Gastrocnemius medialis (tissue), 4 donors: Measurements from ENCODE around the gene KLHL14.

Experiments
- CTCF ChIP-seq, 5 experiments: fragments of 450-650 bp in 3 of 5; fragments of 200-600 bp in 2 of 5; sonication (generic) in 2 of 5; IDR thresholded peaks in 4 of 5; conservative IDR thresholded peaks in 1 of 5; 1 replicate in 4 of 5; 2 replicates in 1 of 5; pipeline ENCODE4 v1.5.1; 2016 to 2019; ENCODE audit warnings: antibody characterized with exemption in 5 of 5, mild to moderate bottlenecking in 3 of 5, moderate library complexity in 3 of 5
- POLR2A ChIP-seq, 2 donors: fragments of 450-650 bp; IDR thresholded peaks; one replicate each; pipeline ENCODE4 v1.6.1; 2017; ENCODE audit warnings: antibody characterized with exemption in 2 of 2, mild to moderate bottlenecking in 2 of 2, moderate library complexity in 2 of 2

- TF ChIP-seq POLR2A (IDR thresholded peaks at IDR 0.05) = no peak
- no peak for TF ChIP-seq CTCF (IDR thresholded peaks at IDR 0.05 in 4 of 5, conservative IDR thresholded peaks at IDR 0.05 in 1 of 5)
Measured at GRCh38 chr18:32764611-32765244, 8.1 kb downstream of the KLHL14 start.
